Lower lobe of right lung (tissue), 2 donors: ENCODE measurements around the gene RUFY1. TPM values are rescaled to one million over a fixed set of nuclear protein-coding genes. Genes with fewer than 3 reads are reported as not detected.
"Not testable (repeated sequence)": the region's sequence is repeated elsewhere in the genome, so short reads cannot be mapped to it uniquely, and the experiment has no call there.

Source experiments
- ATAC-seq, 2 donors: fragments of 200-7000 bp; cut with Tn5 transposase; one replicate each; pipeline ENCODE4 v1.9.1; 2020 to 2022; ENCODE audit warnings: mild to moderate bottlenecking in 2 of 2, moderate library complexity in 2 of 2
- DNase-seq: peaks from one replicate; pipeline ENCODE4 v3.0.0-alpha.2; 2020
- H3K27ac ChIP-seq: fragments of 200-600 bp; one replicate; pipeline ENCODE4 v1.8.0; 2022
- H3K27me3 ChIP-seq: fragments of 200-600 bp; one replicate; pipeline ENCODE4 v1.8.0; 2022; ENCODE audit warnings: low read depth
- H3K36me3 ChIP-seq: fragments of 200-600 bp; one replicate; pipeline ENCODE4 v1.8.0; 2022; ENCODE audit warnings: mild to moderate bottlenecking
- H3K4me1 ChIP-seq: fragments of 200-600 bp; one replicate; pipeline ENCODE4 v1.8.0; 2022
- H3K4me3 ChIP-seq: fragments of 200-600 bp; one replicate; pipeline ENCODE4 v1.8.0; 2022; ENCODE audit warnings: mild to moderate bottlenecking
- H3K9me3 ChIP-seq: fragments of 200-600 bp; one replicate; pipeline ENCODE4 v1.8.0; 2022
- CTCF ChIP-seq: fragments of 200-600 bp; IDR thresholded peaks from one replicate; pipeline ENCODE4 v1.8.0; 2022; ENCODE audit warnings: antibody characterized with exemption, mild to moderate bottlenecking
- intact Hi-C: fragments of 100-400 bp; cut with DNase I; formaldehyde crosslinking; loops from one replicate; pipeline ENCODE4 v1.11.0; 2022
- total RNA-seq: library from RNA; stranded (reverse); fragmentation: NEBNext Ultra II Directional; extraction: Animal tissue kit (Norgen Biotek cat#: 25700); gene quantifications from one replicate; pipeline ENCODE4 v1.2.1, GENCODE V29; 2021
- donor health status: DM: no; HTN: yes; CAD: no; lungs with severe emphysema.

The RUFY1 gene
- total RNA-seq, 1 donor from 2014 or later, result 58.8 TPM

- no peaks in the 10 kb centered on the region for H3K27me3 ChIP-seq
- ATAC-seq, result peak; percentile 11 to 33
- H3K4me1 ChIP-seq, result peaks cover 42% of the 10 kb centered on the region
- no peaks in the 10 kb centered on the region for H3K9me3 ChIP-seq
- intact Hi-C loops, result no loop called here
- H3K4me3 ChIP-seq, result peak overlapping the region; percentile 97
- TF ChIP-seq CTCF, result no peak
- peaks cover 34% of the 10 kb centered on the region for H3K36me3 ChIP-seq
- peak; percentile 57 for DNase-seq
- H3K27ac ChIP-seq, result peak overlapping the region; percentile 100
Measured at GRCh38 chr5:179623906-179624741, 73.8 kb downstream of the RUFY1 start.

GRCh38 chr5:179624841-179625271 is 74.5 kb downstream of the RUFY1 start:
- TF ChIP-seq CTCF, result no peak
- no peak for DNase-seq
- Histone ChIP-seq H3K4me3 (peak overlapping the region; percentile 97), H3K9me3 (no peaks in the 10 kb centered on the region), H3K4me1 (peaks cover 34% of the 10 kb centered on the region), H3K36me3 (peaks cover 26% of the 10 kb centered on the region), H3K27ac (peak overlapping the region; percentile 100), H3K27me3 (no peaks in the 10 kb centered on the region)
- intact Hi-C loops, result no loop called here
- ATAC-seq, result no peak

GRCh38 chr5:179633501-179634369 is 83.4 kb downstream of the RUFY1 start:
- H3K27me3 ChIP-seq, H3K4me1 ChIP-seq, DNase-seq, H3K27ac ChIP-seq, H3K9me3 ChIP-seq, H3K36me3 ChIP-seq, intact Hi-C loops: not testable (repeated sequence)
- H3K4me3 ChIP-seq, result peak overlapping the region; percentile 48
- ATAC-seq, result peak; percentile 68 to 78

GRCh38 chr5:179634370-179635172 is 84.2 kb downstream of the RUFY1 start:
- DNase-seq, intact Hi-C loops, H3K36me3 ChIP-seq, H3K4me1 ChIP-seq, H3K9me3 ChIP-seq, H3K27me3 ChIP-seq, H3K27ac ChIP-seq: not testable (repeated sequence)
- peak overlapping the region; percentile 29 for H3K4me3 ChIP-seq
- ATAC-seq, result peak; percentile 96 to 98

- H3K27me3 ChIP-seq, intact Hi-C loops, ATAC-seq, H3K9me3 ChIP-seq, H3K4me1 ChIP-seq, H3K4me3 ChIP-seq, H3K36me3 ChIP-seq, H3K27ac ChIP-seq, DNase-seq: not testable (repeated sequence)
Measured at GRCh38 chr5:179639296-179639695, 88.9 kb downstream of the RUFY1 start.

GRCh38 chr5:179641745-179642144 is 91.4 kb downstream of the RUFY1 start:
- H3K9me3 ChIP-seq, H3K27ac ChIP-seq, DNase-seq, H3K4me3 ChIP-seq, H3K4me1 ChIP-seq, H3K27me3 ChIP-seq, H3K36me3 ChIP-seq, intact Hi-C loops, ATAC-seq: not testable (repeated sequence)

GRCh38 chr5:179642626-179643025 is 92.3 kb downstream of the RUFY1 start:
- ATAC-seq (peak in 1 of 2 donors; percentile 25), DNase-seq (peak; percentile 21)
- H3K9me3 ChIP-seq, H3K4me1 ChIP-seq, H3K4me3 ChIP-seq, H3K27ac ChIP-seq, H3K27me3 ChIP-seq, intact Hi-C loops, H3K36me3 ChIP-seq: not testable (repeated sequence)

GRCh38 chr5:179643141-179643920 is 93.0 kb downstream of the RUFY1 start:
- H3K27me3 ChIP-seq, intact Hi-C loops, ATAC-seq, H3K4me3 ChIP-seq, H3K27ac ChIP-seq, H3K4me1 ChIP-seq, H3K9me3 ChIP-seq, H3K36me3 ChIP-seq: not testable (repeated sequence)
- DNase-seq, result peak; percentile 24

GRCh38 chr5:179644766-179645165 is 94.4 kb downstream of the RUFY1 start:
- peak in 1 of 2 donors; percentile 37 for ATAC-seq
- H3K36me3 ChIP-seq, DNase-seq, H3K4me3 ChIP-seq, H3K27ac ChIP-seq, intact Hi-C loops, H3K9me3 ChIP-seq, H3K27me3 ChIP-seq, H3K4me1 ChIP-seq: not testable (repeated sequence)
